NCI-H1105 (cell line): ENCODE measurements around the gene KRT9.
A peak's percentile ranks its signal among the peaks of the same experiment; 100 is the strongest.
"Not testable (repeated sequence)": the region's sequence is repeated elsewhere in the genome, so short reads cannot be mapped to it uniquely, and the experiment has no call there.

Experiments used
- DNase-seq: peaks from one replicate; lab custom pipeline; 2025; lab: John Stamatoyannopoulos, UW

The KRT9 gene

DNA sequence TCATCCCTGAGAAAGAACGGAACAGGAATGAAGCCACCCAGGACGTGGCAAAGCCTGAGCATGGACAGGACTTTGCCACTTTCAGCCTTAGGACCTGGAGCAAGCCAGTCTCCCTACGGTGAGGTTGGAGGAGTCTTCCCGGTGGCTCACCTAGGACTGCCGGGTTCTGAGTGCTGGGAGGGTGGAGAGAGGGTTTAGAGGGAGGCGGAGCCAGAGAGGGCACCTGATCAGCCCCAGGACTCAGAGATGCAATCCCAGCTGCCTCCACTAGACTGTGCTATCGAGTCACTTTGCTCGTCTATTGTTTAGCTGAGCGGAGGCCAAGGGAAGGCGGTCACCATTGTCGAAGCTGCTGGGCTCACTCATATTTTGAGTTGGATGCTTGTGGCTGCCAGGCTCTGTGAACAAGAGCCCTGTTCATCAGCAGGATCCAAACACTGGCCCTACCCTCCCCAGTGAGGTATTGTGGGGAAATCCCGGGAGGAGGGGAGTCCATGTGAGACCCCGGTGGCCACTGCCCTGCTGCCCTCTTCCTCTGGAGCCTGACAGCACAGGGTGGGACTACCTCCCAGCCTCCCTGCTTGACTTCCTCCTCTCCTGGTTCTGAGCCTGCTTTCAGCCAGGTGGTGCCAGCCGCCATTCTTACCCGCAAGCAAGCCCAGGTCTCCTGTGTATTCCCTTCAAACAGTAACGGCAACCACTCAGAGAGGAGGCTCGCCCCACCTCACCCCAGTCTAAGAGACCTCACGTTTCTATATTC lies 7.8 kb upstream of the KRT9 start:
- DNase-seq = peak; percentile 15

DNA sequence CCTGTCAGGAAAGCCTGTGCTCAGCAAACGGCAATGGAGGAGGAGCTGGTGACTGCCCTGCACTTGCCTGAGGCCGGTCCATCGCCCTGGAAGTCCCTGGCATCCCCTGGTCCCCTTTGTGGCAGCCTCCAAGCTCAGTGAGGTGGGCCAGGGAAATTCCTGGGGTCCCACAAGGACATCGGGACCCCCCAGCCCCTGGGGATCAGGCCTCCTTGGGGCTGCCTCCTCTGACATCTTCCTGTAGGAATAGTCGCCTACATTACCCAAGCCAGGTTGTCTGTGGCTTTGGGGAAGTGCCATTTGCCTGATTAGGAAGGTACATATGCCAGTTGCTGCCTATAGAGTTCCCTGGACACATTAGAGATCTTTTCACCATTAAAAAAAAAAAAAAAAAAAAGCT lies 7.1 kb upstream of the KRT9 start:
- DNase-seq = no peak

DNA sequence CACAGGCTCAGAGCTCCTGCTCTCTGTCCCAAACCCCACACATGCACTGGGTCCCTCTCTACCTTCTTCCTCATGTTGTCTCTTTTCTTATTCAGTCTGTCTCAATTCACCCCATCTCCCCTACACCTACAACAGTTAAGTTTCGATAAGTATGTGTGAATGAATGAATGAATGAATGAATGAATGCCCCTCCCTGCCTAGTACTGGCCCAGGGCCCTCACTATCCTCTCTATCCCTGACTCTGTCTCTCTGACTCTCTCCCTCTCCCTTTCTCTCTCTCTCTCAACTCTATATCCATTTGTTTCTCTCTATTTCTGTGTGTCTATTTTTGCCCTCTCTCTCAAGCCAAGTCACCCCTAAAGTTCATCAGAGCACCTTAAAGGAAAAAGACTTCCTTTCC lies 6.7 kb upstream of the KRT9 start:
- no peak for DNase-seq

DNA sequence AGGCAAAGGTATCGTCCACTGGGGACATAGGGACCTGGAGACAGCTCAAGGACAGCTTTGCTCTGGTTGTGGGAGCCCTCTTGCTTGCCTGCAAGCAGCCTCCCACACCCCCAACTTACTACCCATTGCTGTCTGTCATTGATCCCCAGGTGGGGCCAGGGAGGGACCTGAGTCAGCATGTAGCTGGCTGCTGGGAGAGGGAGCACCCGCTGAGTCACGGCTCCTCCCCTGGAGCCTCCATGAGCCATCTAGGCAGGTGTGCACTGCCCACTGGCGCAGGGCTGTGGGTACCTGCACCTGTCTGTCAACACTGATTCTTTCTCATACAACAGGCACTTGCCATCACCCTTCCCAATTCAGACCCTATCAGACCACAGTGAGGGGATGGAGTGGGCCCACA lies 4.9 kb upstream of the KRT9 start:
- not testable (repeated sequence) for DNase-seq

DNA sequence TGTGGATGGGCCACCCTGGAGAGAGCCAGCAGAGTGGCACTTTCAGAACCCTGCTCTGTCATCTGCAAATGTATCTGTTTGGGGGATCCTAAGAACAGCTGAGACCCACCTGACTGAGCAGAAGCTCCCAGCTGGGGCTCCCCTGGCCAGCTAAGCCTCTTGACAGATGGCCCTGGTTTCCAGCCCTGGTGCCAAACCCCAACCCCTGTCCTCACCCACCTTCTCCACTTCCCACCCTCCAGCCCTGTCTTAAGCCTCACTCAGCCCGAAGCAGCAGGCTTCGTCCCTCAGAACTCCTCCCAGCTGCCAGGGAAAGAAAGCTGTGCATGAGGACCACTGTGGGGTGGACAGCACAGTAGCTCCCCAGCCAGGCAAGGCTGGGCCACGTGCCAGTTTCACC lies 3.5 kb upstream of the KRT9 start:
- no peak for DNase-seq

DNA sequence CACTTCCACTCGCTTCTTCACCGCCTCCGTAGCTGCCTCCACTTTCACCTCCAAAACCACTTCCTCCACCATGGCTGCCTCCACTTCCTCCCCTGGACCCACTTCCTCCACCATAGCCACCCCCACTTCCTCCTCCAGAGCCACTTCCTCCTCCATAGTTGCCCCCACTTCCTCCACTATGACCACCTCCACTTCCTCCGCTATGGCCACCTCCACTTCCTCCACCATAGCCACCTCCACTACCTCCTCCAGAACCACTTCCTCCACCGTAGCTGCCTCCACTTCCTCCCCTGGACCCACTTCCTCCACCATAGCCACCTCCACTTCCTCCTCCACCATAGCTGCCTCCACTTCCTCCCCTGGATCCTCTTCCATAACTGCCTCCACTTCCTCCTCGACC lies 4.5 kb downstream of the KRT9 start:
- DNase-seq = no peak

DNA sequence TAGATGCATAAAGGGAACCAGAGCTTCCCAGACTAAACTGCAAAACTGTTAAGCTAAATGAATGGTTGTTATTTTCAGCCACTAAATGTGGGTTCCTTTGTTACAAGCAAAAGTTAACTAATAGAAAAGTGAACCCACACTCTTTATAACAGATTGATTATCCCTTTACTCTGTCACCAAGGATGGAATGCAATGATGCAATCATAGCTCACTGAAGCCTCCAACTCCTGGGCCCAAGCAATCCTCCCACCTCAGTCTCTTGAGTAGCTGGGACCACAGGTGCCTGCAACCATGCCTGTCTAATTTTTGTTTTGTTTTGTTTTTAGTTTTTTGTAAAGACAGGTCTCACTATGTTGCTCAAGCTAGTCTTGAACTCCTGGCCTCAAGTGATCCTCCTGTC lies 6.5 kb downstream of the KRT9 start:
- no peak for DNase-seq

DNA sequence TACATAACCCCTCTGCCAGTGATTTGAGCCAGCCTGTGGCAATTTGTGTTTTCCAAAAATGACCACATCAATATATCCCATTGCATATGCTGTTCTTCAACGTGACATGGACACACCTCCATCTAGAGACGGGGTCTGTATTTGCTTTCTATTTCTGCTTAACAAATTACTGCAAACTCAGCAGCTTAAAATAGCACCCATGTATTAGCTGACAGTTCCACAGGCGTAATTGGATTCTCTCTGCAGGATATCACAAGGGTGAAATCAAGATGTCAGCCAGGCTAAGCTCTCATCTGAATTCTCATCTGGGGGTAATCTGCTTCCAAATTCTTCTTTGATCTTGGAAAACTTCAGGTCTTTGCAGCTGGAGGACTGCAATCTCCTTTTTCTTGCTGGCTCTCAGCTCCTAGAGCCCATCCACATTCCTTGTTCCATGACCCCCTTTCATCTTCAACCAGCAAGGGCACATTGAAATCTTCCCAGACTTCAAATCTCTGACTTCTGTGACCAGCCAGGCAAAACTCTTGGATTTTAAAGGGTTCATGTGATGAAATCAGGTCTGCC lies 8.2 kb downstream of the KRT9 start:
- DNase-seq = no peak

DNA sequence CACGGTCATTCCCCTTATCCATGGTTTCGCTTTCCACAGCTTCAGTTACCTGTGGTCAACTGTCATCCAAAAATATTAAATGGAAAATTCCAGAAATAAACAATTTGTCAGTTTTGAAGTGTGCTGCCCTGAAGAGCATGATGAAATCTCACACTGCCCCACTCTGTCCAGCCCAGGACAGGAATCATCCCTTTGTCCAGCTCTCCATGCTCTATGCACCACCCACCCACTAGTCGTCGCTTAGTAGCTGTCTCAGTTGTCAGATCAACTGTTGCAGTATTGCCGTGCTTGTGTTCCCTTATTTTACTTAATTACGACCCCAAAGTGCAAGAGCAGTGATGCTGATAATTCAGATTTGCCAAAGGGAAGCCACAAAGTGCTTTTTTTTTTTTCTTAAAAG lies 10.3 kb downstream of the KRT9 start:
- no peak for DNase-seq

DNA sequence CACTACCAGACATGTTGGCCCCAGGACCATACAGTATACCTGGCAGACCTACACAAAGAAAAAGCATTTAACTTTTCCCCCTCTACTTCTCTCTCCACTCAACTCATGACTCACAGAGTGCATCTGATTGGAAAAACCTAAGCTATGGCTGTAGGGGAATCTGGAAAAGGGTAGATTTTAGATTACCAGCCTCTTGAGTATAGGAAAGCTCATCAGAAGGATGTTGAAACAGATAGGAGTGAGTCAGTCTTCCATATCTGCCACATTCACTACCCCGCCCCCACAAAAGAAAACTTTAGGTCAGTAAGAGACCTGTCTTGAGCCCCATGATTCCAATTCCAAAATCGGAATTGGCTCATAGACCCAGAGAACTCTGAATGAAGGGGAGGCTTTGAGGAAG lies 12.3 kb downstream of the KRT9 start:
- no peak for DNase-seq

DNA sequence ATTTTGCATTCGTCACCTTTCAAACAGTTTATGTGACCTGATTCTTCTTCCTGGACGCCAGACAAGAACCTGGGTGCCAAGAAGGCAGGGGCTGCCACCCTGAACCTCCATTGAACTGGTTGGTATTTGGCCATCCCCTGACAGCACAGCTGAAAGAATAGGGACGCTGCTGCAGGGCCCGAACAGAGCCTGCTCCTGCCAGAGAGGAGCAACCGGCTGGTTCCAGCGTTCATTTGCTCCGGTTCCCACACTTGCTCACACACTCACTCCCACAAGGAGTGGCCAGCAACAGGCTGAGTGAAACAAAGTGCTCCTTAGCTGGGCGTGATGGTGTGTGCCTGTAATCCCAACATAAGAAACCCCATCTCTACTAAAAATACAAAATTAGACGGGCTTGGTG lies 14.9 kb downstream of the KRT9 start:
- DNase-seq = no peak

DNA sequence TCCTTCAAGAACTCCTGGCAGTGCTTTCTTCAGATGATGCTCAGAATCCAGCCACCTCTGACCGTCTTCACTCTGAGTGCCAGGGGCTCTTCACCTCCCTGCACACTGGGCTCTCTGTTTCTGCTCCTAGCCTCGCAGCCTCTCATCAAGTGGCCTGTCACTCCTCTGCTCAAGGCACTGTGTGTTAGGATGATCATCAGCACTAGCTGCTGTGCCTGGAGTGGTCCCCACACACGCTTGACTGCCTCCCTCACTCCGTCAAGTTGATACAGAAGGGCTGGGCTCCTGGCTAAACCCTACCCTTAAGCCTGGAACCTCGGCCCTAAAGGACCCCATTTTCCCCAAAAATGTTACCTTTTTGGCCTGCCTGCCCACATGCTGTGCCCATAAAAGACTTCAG lies 15.6 kb downstream of the KRT9 start:
- DNase-seq = no peak

DNA sequence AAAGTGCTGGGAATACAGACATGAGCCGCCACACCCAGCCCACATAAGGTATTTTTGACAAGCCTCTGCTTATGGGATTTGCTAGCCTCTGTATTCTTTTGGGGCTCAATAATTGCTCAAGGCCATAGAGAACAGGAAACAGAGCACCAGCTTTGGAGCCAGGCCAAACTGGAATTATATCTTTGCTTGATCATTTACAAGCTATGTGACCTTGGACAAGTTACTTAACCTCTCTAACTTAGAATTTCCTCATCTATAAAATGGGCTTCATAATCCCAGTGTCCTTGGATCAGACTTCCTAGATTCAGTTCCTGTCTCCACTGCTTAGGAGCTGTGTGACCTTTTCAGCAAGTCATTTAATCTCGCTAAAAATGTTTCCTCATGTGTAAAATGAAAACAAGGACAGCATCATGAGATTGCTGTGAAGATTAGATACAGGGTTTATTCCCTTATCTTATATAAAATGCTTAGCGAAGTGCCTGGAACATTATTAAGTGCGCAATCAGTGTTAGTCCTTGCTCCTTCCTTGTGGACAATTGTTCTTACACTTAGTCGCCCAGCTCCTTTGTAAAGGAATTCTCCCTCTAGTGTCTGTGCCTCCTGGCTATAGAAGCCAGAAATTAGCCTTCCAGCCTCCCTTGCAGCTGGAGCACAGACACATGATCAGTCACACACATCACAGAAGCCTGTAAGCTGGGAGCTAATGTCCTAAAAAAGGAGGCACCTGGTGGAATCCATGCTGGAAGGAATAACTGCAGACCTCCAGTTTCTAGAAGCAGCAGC lies 16.6 kb downstream of the KRT9 start:
- no peak for DNase-seq

DNA sequence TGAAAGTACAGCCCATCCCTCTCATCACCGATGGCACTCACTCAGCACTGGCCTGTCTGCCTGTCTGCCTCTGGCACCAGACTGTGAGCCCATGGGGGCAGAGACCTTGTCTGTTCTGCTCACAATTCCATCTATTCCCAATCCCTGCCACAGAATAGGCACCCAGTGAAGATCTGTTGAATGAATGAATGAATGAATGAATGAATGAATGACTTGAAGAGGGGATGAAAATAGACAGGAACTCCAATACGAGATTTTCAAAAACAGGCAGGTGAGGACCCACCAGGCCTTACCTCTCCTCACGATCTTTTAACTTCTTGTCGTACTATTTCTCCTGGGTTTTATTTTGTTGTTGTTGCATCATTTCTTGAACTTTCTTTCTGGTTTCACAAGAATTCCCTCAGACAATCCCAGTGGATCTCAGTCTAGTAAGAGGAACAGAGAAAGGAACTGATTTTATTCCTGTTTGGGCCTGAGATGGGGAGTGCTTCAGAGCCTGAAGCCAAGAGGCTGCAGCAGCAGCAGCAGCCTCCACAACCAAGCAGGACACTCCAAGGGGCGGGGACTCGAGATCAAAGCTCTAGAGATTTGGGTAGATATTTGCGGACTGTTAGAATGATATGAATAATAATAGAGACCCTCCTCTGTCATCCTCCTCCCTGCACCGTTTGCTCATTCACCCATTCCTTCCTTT lies 17.7 kb downstream of the KRT9 start:
- no peak for DNase-seq

DNA sequence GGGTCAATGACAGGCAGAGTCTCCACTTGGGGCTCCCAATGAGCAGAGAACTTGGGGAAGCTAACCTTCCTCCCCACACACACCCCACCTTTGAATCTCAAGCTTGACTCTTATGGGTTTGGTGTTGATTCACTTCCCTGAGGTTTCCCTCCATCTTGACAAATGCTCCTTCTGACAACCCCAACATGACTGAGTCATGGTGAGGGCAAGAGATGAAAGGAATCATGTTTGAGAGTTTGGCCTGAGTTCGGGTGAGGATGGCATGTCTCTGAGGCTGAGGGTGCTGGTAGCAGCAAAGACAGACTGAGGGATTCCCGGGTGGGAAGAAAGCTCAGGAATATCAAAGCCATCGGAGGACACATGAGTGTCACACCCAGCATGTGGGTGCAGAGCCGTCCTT lies 18.7 kb downstream of the KRT9 start:
- DNase-seq = no peak

DNA sequence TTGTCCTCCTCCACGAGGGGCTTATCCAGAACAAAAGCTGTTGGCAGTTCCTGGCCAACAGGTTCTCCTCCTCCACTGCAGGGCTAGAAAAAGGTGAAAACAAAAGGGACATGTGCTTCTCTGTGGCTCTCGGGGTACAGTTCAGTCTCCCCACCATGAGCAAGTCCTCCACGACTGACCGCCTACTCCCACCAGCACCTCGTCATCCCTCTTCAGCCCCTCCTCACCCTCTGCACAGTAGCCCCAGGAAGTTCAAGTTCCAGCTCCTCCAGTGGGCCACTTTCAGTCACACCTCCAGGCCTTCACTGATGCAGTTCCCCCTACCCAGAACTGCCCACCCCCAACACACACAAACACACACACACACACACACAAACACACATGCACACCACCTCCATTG lies 19.4 kb downstream of the KRT9 start:
- DNase-seq = no peak

DNA sequence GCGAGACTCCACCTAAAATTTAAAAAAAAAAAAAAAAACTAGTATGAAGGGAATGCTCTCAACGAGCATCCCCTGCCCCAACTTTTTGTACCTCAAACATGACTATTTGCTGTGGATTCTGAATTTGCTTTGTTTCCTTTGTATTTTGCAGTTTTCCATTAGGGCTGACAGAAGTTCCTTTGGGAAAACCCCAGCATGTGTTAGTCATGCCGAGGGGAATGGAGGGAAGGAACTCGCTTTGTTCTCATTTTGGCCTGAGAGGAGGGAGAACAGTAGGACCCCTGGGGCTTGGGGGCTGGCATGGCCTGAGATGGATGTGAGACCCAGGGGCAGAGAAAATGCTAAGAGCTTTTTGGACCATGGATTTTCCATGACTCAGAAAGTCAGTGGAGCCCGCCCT lies 20.5 kb downstream of the KRT9 start:
- no peak for DNase-seq

DNA sequence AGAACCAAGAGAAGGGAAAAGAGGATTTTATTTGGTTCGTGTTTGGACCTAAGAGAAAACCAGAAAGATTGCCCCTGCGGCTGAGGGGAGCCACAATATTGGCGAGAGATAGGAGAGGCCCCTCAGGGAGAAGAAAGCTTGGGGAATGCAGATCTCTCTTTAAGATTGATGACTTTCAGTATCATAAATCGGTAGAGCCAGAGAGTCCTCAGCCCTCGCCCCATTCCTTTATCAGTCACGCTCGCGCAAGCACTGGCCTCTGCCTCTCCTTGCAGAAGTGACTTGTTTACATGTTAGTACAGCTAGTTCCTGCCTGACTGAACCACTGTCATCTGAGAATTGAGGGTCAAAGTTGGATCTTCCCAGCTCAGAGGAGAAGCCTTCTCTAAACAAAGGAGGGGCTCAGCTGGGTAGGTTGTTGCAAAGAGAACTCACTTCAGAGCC lies 22.2 kb downstream of the KRT9 start:
- no peak for DNase-seq

DNA sequence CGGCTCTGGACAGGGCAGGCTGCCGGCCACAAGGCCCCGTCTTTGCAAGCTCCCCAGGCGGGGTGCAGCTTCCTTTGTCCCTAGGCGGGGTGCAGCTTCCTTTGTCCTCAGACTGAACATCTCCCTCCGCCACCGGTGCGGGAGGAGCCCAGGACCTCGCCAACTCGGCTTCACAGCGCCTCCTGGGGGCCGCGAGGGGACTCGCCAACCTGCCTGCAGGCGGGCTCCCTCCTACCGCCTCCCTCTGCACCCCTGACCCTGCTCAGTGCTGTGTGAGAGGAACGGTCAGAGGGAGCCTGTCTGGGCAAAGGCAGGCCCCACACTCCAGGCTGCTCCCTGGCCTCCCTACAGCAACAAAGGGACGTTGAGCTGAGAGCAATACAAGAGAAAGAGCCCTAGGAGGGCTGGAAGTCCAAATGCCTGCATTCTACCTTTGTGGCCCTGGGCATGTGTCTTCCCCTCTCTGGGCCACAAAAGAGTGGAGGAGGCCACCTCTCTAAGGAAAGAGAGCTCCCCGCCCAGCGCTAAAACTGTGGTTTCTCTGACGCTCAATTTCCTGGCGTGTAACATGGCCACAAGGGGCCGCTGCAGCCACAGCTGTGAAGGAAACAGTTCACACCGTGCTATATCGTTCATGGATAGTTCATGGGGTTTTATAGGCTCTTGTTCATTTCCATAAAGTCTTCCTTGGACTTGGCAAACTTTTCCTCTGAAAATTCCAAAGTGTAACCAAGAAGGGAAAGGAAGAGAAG lies 22.8 kb downstream of the KRT9 start:
- DNase-seq = peak; percentile 37

DNA sequence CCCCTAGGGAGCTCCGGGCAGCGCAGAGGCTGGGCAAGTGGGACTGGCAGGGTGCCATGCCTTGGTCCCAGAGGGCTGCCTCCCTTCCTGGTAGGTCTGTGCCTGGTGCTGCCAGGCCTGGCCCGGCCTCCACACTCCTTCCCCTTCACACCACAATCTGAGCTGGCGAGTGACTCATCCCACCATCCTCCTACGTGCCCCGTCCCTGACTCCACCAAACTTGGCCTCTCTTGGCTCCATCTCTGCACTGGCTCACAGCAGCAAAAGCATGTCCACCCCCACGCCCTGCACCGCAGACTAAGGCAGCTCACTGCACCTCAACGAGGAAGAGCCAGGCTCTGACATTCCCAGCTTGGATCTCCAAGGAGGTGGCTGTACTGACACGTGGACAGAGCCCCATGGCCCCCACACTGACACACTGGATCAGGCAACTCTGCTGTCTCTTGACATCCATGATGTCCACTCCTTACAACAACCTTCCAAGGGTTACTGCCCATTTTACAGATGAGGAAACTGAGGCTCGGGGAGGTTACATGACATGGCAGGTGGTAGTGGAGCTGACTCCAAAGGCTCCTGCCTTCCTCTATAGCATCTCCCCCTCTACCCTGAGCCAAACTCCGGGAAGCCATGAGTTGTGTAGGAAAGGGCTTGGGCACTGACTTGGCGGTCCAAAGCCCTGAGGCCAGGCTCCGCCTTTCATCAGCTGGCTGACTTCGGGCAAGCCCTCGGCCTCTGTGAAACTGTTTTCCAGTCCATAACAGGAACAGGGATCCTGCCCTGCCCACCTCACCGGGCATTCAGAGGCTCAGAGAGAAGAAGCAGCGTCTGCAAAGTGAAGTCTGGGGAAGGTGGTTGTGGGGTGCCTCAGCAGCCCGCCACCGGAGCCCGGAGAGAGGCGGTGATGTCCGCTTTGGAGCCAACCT lies 23.7 kb downstream of the KRT9 start:
- DNase-seq = no peak

DNA sequence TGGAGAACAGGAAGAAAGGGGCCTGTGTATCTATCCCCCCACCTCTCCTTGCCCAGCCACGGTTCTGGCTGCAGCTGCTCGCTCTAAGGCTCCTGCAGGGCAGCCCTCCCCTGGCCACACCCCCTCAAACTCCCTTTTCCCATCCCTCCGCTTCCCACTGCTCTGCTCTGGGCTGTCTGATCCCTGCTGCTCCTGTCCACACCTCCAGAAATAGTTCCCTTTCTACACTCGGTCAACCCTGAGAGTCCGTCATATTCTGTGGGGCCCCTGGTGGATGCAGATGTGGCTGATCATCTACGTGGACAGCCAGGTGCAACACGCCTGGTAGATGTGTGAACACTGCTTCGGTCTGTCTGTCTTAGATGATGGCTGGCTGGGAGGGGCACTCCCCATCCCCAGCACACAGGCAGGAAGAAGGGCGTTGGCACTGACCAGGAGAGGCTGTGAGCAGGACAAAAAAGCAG lies 24.4 kb downstream of the KRT9 start:
- DNase-seq = no peak
